HG03354 (cell line): Measurements from ENCODE around the gene LTBP4.

ENCODE experiments used
- ATAC-seq: cut with Tn5 transposase; IDR thresholded peaks from one replicate; pipeline ENCODE4 v1.9.1; 2021; ENCODE audit warnings: mild to moderate bottlenecking; ENCODE audit not compliant: unreplicated experiment, poor library complexity, severe bottlenecking

Gene LTBP4

DNA sequence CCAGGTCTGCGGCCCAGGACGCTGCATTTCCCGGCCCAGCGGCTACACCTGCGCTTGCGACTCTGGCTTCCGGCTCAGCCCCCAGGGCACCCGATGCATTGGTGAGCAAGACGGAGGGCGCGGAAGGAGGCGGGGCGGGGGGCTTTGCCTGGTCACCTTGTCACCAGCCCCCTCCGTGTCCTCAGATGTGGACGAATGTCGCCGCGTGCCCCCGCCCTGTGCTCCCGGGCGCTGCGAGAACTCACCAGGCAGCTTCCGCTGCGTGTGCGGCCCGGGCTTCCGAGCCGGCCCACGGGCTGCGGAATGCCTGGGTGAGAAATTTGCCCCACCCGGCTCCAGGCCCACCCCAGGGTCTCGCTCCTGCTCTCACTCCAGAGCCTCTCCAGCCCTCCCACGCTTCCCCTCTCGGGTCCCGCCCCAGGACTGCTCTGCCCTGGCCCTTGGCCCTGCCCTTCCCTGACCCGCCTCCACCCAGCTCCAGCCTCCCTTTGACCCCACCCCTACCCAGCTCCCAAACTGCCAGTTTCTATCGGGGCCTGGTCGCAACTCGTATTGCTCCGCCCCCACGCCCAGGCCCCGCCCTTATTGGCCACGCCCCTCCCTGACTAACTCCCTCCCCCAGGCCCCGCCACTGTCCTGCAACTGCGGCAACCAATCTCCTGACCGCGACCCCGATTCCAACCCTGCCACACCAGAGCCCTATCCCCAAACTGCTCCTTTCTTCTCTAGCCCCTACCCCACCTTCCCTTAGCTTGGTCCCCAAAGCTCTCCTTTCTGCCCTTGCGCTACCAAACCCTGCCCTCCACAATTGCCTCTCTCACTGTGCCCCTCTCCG, 8.6 kb downstream of the LTBP4 start:
- ATAC-seq: peak; percentile 51

DNA sequence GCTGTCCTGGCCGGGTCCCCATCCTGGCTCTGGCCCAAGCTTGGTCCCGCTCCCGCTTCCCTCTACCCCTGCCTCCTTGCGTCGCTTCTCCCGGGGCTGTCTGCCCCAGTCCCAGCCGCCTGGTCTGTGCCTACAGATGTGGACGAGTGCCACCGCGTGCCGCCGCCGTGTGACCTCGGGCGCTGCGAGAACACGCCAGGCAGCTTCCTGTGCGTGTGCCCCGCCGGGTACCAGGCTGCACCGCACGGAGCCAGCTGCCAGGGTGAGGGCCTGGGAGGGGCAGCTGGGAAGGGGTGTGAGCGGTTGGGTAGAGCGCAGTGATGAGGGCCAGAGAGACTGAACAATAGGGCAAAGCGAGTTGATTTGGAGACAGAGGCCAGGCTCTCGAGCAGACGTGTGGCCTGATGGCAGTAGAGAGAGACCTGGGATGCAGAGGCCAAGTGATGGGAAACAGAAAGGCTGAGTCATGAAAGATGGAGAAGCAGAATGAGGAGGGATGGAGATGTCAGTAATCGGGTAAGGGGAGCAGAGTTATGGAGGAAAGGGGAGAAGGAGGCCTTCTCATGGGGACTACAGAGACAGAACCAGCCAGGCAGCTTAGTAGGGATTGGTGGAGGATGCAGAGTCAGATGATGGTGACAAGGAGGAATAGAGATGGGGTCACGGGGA, 9.4 kb downstream of the LTBP4 start:
- no peak for ATAC-seq

DNA sequence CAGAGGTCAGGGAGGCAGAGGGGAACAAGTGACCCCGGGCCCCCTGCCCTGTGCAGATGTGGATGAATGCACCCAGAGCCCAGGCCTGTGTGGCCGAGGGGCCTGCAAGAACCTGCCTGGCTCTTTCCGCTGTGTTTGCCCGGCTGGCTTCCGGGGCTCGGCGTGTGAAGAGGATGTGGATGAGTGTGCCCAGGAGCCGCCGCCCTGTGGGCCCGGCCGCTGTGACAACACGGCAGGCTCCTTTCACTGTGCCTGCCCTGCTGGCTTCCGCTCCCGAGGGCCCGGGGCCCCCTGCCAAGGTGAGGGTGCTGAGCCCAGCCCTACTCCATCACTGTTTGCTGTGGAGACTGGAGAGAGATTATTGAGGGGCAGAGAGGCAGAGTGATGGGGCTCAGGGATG, 9.9 kb downstream of the LTBP4 start:
- no peak for ATAC-seq

DNA sequence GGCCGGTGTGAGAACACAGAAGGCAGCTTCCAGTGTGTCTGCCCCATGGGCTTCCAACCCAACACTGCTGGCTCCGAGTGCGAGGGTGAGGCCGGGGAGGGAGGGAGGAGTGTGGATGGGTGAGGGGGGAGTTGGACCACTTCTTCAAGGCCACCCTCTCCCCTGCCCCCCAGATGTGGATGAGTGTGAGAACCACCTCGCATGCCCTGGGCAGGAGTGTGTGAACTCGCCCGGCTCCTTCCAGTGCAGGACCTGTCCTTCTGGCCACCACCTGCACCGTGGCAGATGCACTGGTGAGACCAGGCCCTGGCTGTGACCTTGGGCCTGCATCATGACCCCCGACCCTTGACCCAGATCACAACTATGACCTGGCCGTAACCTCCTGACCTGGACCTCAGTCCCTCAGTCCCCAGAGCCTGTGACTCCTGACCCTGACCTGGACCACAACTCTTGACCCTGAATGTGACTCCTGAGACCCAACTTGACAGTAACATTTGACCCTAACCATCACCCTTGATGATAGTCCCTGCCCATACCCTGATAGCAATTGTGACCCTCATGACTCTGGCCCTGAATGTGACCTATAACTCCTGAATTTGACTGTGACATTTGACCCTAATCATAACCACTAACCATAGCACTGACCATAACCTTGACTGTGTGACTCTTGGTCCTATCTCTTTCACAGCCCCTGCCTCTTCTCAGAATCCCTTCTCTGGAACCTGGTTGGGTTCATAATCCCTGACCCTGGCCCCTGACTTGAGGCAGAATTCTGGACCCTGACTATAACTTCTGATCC, 10.9 kb downstream of the LTBP4 start:
- ATAC-seq: no peak

DNA sequence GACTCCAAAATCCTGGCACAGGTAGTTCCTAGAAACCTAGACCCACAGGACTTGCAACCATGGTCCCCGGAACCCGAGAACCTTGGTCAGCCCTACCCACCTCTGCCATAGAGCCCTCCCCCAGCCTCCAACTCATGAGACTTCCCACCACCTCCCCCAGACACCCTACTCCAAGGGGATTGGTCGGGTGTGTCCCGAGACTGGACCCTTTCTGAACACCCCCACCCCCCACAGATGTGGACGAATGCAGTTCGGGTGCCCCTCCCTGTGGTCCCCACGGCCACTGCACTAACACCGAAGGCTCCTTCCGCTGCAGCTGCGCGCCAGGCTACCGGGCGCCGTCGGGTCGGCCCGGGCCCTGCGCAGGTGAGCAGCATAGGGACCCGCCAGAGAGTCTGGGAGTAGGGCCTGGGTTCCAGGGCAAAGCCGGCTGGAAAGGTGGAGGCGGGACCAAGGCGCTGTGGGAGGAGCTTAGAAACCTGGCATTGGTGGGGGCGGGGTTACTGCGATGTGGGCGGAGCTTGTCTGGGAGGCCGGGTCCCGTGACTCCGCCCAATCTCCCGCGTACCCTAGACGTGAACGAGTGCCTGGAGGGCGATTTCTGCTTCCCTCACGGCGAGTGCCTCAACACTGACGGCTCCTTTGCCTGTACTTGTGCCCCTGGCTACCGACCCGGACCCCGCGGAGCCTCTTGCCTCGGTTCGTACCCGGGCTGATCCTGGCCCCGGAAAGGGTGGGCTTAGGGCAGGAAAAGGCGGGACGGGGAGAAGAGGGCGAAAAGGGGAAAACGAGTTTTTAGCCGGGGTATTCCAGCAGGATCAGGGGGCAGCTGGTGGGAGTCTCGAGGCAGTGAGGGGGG, 11.9 kb downstream of the LTBP4 start:
- ATAC-seq: no peak

DNA sequence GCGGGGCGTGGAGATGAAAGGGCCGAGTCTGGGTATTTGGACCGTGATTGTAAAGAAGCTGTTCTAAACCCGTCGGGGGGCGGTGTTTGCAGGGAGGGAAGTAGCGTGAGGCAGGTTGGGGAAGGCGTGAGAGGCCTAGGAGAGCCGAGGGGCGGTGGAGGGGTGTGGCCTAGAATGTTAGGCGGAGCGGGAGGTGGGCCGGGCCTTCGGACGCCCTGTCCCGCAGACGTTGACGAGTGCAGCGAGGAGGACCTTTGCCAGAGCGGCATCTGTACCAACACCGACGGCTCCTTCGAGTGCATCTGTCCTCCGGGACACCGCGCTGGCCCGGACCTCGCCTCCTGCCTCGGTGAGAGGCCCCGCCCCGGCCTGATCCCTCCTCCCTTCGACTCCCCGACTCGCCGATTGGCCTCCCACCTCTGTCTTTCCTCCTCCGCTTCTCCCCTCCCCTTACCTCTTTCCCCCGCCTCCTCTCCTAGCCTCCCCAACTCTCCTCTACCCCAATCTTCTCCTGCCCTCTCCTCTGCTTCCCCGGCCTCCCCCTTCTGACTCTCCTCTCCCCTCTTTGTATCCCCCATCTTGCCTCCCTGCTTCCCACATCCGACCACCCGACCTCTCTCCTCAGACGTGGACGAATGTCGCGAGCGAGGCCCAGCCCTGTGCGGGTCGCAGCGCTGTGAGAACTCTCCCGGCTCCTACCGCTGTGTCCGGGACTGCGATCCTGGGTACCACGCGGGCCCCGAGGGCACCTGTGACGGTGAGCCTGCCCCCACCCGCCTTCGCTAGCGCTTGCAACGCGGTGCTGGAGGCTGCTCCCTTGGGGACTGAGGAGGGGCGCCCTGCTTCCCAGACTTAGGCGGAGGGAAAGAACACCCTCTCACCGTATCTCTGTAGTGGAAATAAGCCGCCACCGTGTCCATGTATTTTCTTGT, 12.8 kb downstream of the LTBP4 start:
- peak; percentile 51 for ATAC-seq

DNA sequence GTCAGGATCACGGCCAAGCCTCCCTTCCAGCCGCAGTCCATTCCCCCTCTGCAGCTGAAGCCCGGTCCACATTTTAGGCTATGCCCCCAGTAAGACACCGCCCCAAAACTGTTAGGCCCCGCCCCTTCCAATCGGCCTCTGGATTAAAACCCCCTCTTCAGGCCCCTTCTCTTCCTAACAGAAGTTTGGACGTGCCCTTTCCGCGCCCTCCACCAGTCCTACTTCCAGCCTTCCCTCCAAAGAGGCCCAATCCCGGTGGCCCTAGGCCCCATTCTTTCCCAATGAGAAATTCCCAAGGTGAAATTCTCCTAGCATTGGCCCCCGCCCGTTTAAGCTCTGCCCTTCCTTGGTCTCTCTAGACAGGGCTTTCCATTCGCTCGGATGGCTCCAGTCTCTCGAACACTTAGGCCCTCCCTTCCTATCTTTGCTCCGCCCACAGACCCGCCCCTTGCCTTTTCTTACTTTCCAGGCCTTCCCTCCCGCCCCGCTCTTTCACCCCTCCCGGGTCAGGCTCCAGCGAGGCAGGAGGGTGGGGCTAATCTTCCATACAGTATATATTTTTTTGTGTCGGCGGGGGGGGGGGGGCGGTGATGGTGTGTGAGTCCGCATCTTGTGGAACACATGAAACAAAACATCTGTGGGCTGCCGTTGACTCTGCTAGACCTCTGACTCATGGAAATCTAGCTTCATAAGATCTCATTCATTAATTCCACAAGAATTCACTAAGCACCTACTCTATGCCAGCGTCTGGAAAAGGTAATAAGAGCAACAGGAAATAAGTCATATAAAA, 13.6 kb downstream of the LTBP4 start:
- ATAC-seq: no peak

DNA sequence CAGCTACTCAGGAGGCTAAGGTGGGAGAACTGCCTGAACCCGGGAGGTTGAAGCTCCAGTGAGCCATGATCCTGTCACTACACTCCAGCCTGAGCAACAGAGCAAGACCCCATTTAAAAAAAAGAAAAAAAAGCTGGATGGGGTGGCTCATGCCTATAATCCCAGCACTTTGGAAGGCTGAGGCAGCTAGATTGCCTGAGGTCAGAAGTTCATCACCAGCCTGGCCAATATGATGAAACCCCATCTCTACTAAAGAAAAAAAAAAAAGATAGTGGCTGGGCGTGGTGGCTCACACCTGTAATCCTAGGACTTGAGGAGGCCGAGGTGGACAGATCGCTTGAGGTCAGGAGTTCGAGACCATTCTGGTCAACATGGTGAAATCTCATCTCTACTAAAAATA, 15.0 kb downstream of the LTBP4 start:
- ATAC-seq: no peak

DNA sequence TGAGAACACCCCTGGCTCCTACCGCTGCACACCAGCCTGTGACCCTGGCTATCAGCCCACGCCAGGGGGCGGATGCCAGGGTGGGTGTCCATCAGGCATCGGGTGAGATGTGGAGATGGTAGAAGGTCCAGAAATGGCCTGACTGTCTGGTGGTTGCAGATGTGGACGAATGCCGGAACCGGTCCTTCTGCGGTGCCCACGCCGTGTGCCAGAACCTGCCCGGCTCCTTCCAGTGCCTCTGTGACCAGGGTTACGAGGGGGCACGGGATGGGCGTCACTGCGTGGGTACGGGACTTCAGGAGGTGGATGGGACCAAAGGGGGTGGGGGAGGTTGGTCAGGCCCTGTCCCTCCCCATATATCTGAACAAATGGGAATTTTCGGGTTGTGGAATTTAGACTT, 15.8 kb downstream of the LTBP4 start:
- ATAC-seq: no peak

DNA sequence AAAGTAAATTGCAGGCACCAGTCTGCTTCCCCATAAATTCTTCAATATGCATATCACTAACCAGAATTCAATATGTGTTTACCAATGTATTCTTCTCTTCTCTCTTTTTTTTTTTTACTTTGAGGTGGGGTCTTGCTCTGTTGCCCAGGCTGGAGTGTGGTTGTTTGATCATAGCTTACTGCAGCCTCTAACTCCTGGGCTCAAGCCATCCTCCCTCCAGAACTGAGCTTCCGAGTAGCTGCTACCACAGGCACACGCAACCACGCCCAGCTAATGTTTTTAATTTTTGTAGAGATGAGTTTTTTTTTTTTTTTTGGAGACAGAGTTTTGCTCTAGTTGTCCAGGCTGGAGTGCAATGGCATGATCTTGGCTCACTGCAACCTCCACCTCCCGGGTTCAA, 16.8 kb downstream of the LTBP4 start:
- ATAC-seq: no peak

DNA sequence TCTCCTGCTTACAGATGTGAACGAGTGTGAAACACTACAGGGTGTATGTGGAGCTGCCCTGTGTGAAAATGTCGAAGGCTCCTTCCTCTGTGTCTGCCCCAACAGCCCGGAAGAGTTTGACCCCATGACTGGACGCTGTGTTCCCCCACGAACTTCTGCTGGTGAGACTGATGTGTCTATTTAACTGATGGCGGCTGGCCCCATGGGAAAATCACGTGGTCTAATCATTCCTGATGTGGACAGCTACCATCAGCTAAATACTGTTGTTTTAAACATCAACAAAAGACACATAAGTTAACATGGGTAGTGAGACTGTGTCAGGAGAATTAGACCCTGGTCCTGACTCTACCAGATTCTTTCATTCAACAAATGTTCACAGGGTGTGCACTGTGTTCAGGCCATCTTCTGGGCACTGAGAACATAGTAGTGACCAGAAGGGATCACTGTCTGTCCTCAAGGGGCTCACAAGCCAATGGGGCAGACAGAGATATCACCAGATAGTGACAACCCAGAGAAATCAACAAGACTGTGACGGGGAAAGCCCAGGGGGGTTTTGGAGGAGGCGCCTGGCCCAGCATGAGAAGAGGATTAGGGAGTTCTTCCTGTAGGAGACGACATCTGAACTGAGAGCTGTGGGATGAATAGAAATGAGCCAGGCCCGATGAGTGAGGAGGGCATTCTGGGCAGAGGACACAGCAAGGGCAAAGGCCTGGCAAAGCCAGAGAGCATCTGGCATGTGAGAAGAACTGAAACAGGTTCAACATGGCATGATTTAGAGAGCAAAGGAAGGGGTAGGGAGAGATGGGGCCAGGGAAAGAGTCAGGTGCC, 18.4 kb downstream of the LTBP4 start:
- ATAC-seq: no peak

DNA sequence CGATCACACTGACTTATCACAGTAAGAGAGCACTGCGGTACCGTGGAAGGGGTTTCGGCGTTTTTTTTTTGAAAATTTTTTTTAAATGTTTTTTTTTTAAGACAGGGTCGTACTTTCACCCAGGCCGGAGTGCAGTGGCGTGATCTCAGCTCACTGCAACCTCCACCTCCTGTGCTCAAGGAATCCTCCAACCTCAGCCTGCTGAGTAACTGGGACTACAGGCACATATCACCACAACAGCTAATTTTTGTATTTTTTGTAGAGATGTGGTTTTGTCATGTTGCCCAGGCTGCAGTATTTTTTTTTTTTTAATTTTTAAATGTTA, 19.0 kb downstream of the LTBP4 start:
- ATAC-seq: no peak

DNA sequence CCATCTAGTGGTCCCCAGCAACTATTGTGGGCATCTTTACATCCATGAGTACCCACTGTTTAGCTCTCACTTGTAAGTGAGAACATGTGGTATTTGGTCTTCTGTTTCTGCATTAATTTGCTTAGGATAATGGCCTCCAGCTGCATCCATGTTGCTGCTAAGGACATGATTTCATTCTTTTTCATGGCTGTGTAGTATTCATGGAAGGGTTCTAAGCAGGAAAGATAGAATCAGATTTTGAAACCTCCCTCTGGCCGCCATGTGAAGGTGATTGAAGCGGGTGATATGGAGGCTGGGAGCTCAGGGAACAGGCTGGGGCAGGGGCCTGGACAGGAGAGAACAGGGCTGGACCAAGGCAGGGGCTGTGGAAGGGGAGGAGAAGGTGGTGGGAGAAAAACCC, 20.1 kb downstream of the LTBP4 start:
- no peak for ATAC-seq

DNA sequence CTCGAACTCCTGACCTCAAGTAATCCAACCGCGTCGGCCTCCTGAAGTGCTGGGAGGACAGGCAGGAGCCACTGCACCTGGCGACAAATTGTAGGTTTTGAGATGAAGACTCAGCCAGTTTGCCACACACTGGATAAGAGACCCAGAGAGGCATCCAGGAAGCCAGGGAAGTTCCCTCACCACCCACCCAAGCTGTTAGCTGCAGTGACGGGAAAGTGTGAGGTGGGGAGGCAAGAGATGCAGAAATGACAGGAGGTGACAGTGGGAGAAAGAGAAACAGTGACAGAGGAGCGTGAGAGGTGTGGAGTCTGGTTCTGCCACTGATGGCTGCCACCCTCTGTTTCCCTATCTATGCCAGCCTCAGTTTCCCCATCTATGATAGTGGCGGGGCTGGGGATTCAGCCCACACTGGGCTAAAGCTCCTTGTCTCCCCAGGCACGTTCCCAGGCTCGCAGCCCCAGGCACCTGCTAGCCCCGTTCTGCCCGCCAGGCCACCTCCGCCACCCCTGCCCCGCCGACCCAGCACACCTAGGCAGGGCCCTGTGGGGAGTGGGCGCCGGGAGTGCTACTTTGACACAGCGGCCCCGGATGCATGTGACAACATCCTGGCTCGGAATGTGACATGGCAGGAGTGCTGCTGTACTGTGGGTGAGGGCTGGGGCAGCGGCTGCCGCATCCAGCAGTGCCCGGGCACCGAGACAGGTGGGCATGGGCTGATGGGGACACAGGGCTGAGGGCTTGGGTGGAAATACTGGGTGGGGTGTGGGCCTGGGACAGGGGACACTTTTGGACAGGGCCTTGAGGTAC, 21.0 kb downstream of the LTBP4 start:
- no peak for ATAC-seq

DNA sequence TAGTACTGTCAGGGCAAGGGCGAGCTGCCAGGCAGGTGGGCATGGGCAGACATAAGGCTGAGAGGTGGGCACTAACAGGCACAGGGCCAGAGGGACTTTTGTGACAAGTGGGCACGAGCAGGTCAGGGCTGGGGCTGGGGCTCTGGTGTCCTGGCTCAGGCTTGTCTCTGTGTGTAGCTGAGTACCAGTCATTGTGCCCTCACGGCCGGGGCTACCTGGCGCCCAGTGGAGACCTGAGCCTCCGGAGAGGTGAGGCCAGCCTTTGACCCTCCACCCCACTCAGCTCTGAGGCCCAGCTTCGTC, 21.6 kb downstream of the LTBP4 start:
- ATAC-seq: no peak

DNA sequence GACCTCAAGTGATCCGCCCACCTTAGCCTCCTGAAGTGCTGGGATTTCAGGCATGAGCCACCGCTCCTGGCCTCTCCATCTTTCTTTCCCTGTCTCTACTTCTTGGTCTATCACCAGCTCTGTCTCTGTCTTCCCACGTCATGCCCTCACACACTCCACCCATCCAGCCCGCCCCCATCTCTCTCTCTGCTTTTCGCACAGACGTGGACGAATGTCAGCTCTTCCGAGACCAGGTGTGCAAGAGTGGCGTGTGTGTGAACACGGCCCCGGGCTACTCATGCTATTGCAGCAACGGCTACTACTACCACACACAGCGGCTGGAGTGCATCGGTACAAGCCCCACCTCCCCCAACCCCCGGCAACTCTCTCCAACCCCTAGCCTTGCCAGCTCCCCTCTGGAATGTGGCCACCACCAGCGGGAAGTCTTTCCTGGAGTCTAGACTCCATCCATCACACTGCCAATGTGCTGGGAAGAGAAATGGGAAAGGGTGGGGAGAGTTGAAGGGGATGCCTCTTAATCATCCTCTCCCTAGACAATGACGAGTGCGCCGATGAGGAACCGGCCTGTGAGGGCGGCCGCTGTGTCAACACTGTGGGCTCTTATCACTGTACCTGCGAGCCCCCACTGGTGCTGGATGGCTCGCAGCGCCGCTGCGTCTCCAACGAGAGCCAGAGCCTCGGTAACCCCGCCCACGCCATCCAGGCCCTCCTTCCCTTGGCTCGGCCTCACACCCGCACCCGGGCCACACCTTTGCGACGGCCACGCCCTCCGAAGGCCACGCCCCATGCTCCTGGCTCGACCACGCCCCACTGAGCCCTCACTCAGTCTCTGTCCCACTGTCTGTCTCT, 22.5 kb downstream of the LTBP4 start:
- ATAC-seq: no peak
